IPS DF 4.7 (cell line): ENCODE results near the gene GINS2.

Experiments
- DNase-seq: peaks from one replicate; pipeline ENCODE4 v3.0.0-alpha.2; 2013; ENCODE audit warnings: low spot score; ENCODE audit errors: extremely low read depth

GINS2 gene

GRCh38 chr16:85655216-85656129 is 33.3 kb downstream of the GINS2 start:
- DNase-seq, result no peak

- DNase-seq, result no peak
Measured at GRCh38 chr16:85654251-85655095, 34.3 kb downstream of the GINS2 start.

- no peak for DNase-seq
Measured at GRCh38 chr16:85653290-85653891, 35.4 kb downstream of the GINS2 start.

- no peak for DNase-seq
Measured at GRCh38 chr16:85652431-85653221, 36.1 kb downstream of the GINS2 start.

- DNase-seq, result no peak
Measured at GRCh38 chr16:85651629-85652430, 36.9 kb downstream of the GINS2 start.

- no peak for DNase-seq
Measured at GRCh38 chr16:85650844-85651628, 37.7 kb downstream of the GINS2 start.

GRCh38 chr16:85650135-85650843 is 38.5 kb downstream of the GINS2 start:
- DNase-seq, result no peak

GRCh38 chr16:85649411-85650134 is 39.2 kb downstream of the GINS2 start:
- DNase-seq, result no peak

GRCh38 chr16:85648805-85649204 is 39.9 kb downstream of the GINS2 start:
- DNase-seq, result no peak

GRCh38 chr16:85648070-85648714 is 40.6 kb downstream of the GINS2 start:
- no peak for DNase-seq

- DNase-seq, result no peak
Measured at GRCh38 chr16:85646976-85647375, 41.8 kb downstream of the GINS2 start.

- DNase-seq, result no peak
Measured at GRCh38 chr16:85646358-85646907, 42.3 kb downstream of the GINS2 start.

GRCh38 chr16:85645021-85645589 is 43.6 kb downstream of the GINS2 start:
- no peak for DNase-seq

GRCh38 chr16:85644093-85644712 is 44.6 kb downstream of the GINS2 start:
- DNase-seq, result no peak

GRCh38 chr16:85643631-85644030 is 45.1 kb downstream of the GINS2 start:
- DNase-seq, result no peak

- no peak for DNase-seq
Measured at GRCh38 chr16:85642762-85643358, 45.9 kb downstream of the GINS2 start.
